ENCODE measurements around the gene ZNF205.
A peak's percentile ranks its signal among the peaks of the same experiment; 100 is the strongest.

The ZNF205 gene

DNA sequence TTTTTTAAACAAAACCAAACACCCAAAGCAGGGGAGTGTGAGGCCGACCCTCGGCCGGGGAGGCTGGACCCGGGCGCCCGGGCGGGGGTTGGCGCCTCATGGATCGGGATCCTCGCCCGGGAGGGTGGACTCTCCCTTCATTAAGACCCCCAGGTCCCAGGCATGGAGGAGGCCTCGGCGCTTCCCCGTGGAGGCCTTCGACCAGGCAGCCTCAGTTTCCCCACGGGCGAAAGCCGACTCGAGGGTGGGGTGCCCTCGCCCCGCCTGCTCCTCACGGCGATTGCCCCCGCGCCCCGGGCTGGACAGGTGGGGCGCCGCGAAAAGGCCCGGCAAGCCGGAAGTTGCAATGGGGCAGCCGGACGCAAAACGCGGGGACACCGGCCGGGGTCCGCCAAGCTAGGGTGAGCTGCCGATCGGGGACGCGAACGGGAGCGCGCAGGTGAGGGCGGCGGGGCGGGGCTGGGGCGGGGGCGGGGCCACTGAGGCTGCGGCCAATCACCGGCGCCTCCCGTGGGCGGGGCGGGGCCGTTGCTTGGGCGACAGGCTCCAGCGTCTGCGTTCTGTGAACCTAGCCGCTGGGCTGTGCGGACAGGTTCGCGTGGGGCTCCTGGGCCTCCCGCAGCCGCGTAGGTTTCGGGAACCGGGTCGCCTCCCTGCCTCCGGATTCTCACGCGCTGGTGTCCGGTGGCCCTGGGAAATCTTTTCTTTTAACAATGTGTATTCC is 6.0 kb upstream of the ZNF205 start:
- peak; percentile 62 for DNase-seq

- DNase-seq = no peak
These were observed 642 bp downstream of the ZNF205 start for GRCh38 chr16:3112881-3113574.

DNA sequence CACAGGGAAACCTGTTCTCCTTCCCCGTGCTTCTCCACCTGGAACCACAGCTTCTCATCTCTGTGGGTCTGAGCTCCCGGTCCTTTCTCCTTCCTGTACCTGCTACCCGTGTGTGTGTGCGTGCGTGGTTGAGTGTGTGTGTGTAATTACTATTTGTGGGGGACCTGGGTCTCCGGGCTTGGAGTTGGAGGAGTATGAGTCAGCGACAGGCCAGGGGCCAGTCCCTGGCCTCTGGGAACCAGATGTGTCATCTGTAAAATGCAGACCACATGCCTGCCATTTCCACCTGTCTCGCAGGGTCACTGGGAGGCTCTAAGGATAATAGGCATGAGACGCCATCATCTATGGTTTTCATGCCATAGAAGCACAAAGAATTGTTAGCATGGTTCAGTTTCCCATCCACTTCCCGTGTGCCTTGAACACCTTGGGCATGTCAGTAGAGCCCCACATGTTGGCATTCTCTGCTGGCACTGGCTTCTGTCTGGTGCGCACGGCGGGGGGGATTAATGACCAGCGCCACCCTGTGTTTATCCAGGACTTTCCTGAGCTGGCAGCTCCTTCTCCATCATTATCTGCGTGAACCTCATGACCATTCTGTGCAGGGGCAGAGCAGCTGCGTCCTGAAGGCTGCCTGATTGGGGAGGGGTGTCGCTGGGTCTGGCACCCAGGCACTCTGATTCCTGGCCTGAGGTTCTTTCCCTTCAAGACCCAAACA is 1.5 kb downstream of the ZNF205 start:
- DNase-seq = no peak

DNA sequence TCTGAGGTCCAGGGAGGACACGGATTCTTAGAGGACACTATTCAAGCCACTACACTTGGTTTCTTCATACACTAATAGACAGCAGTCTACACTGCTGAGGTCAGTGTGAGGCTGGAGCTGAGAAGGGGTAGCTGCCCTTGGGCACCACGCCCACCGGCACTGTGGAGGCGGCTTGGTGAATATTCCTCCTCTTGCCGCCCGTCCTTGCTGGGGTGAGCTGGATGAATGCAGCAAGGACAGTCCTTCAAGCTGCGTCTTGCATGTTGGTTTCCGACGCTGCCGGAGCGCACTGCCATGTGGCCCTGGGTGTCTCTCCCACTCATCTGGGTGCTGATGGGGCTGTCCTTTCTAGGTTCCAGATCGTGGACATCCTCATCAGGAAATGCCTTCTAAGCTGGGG is 2.6 kb downstream of the ZNF205 start:
- no peak for DNase-seq

- DNase-seq = no peak
These were observed 3.2 kb downstream of the ZNF205 start for GRCh38 chr16:3115561-3115960.

DNA sequence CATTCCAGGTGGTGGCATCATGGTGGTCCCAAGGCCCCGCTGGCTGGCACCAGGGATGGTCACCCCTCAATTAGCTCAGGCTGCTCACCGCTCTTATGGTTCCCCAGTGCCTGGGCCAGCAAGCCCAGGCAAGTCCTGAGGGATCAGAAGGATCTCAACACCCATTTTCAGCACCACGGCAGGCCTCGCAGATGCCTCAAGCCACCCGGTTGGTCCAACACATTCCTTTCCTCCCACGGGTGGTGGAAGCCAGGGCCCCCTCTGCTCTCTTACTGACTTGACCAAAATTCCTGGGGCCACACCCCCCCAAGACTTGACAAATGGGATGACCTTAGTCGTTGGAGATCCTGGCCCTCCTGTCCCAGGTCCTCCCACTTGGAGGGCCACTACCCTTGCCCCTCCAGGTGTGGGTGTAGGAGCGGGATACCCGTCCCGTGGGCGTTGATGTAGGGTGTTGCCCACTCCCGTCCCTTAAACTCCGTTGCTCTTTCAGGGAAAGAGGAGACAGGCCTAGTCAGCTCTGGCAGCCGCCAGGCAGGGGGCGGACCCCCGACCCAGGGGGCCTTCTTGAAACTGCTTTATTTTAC is 5.9 kb downstream of the ZNF205 start:
- no peak for DNase-seq

DNA sequence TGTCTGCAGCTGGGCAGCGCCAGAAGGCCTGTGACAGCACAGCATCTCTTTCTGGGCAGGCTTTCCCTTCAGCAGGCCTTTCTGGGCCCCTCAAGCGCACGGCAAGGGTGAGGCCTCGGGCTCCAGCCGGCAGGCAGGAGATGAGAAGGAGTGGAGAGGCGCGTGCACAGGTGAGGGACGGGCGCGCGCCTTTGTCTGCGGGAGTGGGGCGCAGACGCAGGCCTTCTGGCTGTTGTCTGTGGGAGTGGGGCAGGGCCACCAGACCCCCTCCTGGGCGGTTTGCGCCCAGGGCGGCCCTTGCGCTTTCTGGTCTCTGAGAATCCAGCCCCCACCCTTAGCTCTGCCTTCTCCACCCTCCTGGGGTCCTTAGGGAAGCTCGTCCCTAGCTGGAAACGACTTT is 6.5 kb downstream of the ZNF205 start:
- no peak for DNase-seq

DNA sequence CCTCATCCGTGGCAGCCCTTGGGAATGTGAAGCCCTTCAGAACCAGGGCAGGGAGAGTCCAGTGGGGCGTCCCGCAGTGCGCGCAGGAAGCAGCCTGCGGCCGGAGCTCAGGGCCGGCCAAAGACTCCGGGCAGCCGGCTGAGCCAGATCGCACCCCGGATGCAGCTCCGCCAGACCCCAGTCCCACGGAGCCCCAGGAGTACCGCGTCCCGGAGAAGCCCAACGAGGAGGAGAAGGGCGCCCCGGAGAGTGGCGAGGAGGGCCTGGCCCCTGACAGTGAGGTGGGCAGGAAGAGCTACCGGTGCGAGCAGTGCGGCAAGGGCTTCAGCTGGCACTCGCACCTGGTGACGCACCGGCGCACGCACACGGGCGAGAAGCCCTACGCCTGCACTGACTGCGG is 6.9 kb downstream of the ZNF205 start:
- DNase-seq = no peak

- DNase-seq = no peak
These were observed 7.5 kb downstream of the ZNF205 start for GRCh38 chr16:3119701-3120408.

- DNase-seq = no peak
These were observed 8.0 kb downstream of the ZNF205 start for GRCh38 chr16:3120435-3120834.

GRCh38 chr16:3121851-3122467 is 9.6 kb downstream of the ZNF205 start:
- DNase-seq = no peak

DNA sequence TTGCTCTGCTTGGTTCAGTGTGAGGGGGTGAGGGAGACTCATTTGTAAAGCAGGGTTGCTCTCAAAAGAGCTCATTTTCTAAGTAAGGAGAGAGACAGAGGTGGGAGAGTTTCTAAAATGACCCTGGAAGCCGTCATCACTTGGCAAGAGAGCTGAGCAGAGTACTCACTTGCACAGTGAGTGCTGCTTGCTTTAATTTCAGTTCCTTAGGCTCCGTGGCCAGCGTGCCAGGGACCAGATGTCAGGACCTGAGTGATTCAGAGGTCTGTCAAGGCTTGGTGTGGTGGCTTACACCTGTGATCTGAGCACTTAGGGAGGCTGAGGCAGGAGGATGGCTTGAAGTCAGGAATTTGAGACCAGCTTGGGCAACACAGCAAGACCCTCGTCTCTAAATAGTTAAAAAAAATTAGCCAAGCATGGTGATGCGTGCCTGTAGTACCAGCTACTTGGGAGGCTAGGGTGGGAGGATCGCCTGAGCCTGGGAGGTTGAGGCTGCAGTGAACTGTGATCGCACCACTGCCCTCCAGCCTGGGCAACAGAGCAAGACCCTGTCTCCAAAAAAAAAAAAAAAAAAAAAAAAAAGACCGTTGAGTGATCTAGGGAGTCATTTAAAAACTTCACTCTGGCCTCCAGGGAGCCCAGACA is 10.7 kb downstream of the ZNF205 start:
- DNase-seq = no peak

- peak; percentile 94 for DNase-seq
These were observed 11.8 kb downstream of the ZNF205 start for GRCh38 chr16:3123986-3124886.

GRCh38 chr16:3127745-3128144 is 15.4 kb downstream of the ZNF205 start:
- DNase-seq = no peak

DNA sequence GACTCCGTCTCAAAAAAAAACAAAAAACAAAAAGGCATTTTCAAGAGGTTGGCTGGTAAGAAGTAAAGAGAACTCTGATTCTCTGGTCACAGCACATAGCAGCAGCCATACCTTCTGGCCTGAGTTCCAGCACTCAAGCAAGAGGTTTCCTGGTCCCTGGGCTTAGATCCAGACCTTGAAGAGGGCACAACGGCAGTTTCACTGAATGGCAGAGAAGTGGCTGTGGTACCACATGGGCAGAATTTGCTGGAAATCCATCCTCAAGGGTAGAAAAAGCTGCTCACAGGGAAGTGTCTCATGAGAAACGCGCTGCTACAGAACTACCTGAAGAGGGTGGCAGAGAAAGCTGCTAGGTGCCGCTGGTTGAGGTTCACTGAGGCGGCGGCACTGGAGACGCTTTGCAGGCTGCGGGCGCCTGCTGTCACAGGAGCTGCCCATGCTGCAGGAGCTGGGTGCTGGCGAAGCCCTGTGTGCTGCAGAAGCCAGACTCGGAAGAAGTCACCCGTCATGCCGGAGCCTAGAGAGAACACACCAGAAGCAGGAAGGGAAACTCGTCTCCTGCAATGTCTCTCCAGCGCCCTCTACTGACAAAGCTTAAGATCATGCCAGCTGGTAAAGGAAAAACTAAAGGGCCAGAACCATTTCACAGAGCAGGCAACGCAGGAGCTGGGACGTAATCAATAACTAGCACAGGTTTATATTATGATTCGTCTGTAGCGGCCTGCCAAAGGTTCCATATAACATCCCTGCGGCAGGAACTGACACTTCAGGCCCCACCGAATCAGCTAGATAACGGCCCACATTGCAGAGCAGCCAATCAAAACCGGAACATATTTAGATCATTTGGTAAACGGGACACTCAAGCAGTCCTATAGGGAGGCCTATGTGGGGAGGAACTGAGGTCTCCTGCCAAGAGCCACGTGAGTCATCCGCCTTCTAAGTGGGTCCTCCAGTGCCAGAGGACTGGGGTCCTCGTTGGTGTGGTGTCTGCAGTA is 17.0 kb downstream of the ZNF205 start:
- DNase-seq = peak; percentile 68

- no peak for DNase-seq
These were observed 19.5 kb downstream of the ZNF205 start for GRCh38 chr16:3131755-3132377.

DNA sequence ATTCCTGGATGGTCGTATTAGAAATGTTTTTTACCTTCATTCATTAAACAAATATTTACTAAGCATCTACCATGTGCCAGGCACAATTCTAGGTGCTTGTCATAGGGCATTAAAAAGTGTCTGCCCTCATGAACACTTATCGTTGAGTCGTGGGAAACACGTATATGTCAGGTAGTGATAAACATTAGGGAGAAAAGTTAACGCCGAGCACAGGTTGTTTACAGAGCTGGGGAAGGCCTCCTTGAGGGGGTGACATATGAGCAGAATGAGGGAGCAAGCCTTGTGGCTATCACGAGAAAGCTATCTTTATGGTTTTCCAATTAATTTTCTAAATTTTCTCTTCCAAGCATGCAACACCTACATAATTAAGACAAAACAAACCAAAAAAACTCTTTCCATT is 21.5 kb downstream of the ZNF205 start:
- DNase-seq = no peak

DNA sequence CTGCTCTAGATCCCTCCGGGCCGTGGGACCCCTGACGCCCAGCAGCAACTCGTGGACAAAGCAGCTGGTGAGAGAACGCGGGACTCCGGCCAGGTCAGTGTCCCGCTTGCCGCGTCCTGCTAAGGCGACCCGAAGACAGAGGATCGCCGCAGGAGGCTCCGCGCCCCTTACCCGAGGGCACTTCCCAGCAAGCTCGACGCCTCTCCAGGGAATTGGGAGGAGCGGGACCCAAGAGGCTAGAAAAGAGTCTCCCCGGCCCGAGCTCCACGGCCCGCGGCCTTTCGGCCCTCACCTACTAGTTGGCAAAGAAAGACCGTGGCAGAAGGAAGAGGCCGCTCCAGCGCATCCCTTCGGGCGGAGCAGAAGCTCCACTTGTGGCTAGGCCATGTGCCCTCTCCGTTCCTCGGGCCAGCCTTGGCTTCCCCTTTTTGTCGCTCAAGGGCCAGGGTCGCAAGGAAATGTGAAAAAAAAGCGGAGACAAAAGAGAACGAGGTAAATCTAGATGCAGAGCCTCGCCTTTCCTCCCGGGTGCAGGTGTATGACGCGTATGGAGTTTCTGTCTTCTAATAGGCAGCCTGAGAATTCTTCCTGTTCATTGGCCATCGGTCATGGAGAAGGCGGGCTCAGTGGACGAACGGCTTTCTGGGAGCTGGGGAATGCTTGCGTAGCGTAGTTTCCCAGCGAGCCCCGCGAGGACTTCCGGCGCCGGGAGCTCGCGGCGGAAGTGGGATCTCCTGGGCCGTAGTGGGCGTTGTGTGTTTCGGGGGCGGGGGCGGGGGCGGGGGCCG is 22.1 kb downstream of the ZNF205 start, which contains the start of gene ZNF213:
ZNF213 (plus strand) TSS at position 692 of the 788 bp plus-strand sequence. CDS start 2,252 bp downstream, outside the sequence.
- DNase-seq = peak; percentile 95
